GM08714 (cell line): Measurements from ENCODE around the gene TSPAN9.

Experiments
- H3K4me3 ChIP-seq: fragments of 200-500 bp; sonication (Bioruptor generic); 2 replicates; pipeline ENCODE4 v1.5.1; 2014; ENCODE audit warnings: mild to moderate bottlenecking, low read length, inconsistent platforms
- ZNF274 ChIP-seq: IDR thresholded peaks from 2 replicates; pipeline ENCODE4 v1.6.1; 2012; ENCODE audit warnings: mild to moderate bottlenecking, low read depth, low read length

The TSPAN9 gene

GRCh38 chr12:3076730-3077571 lies at the start of gene TSPAN9:
Gene TSPAN9 (plus strand): TSS chr12:3077379. CDS start chr12:3201194, 123,815 bp downstream.
- H3K4me3 ChIP-seq: peak within 1 kb of the TSS; percentile 61; the same call in 1 of the 2 replicates
- no peak for TF ChIP-seq ZNF274

GRCh38 chr12:3028108-3028507 lies 49.1 kb upstream of the TSPAN9 start:
- H3K4me3 ChIP-seq: no peak overlapping the region
- no peak for TF ChIP-seq ZNF274

GRCh38 chr12:3030821-3031429 lies 46.3 kb upstream of the TSPAN9 start:
- no peak overlapping the region for H3K4me3 ChIP-seq
- no peak for TF ChIP-seq ZNF274

GRCh38 chr12:3032161-3032560 lies 45.0 kb upstream of the TSPAN9 start:
- no peak for TF ChIP-seq ZNF274
- H3K4me3 ChIP-seq: no peak overlapping the region

- H3K4me3 ChIP-seq: no peak overlapping the region
- TF ChIP-seq ZNF274: no peak
Observed at GRCh38 chr12:3032770-3033538, 44.2 kb upstream of the TSPAN9 start.

- H3K4me3 ChIP-seq: no peak overlapping the region
- no peak for TF ChIP-seq ZNF274
Observed at GRCh38 chr12:3033539-3033867, 43.7 kb upstream of the TSPAN9 start.

- no peak for TF ChIP-seq ZNF274
- no peak overlapping the region for H3K4me3 ChIP-seq
Observed at GRCh38 chr12:3034067-3034750, 43.0 kb upstream of the TSPAN9 start.

GRCh38 chr12:3035171-3035570 lies 42.0 kb upstream of the TSPAN9 start:
- no peak overlapping the region for H3K4me3 ChIP-seq
- TF ChIP-seq ZNF274: no peak

GRCh38 chr12:3035815-3036702 lies 41.1 kb upstream of the TSPAN9 start:
- TF ChIP-seq ZNF274: no peak
- no peak overlapping the region for H3K4me3 ChIP-seq

GRCh38 chr12:3036901-3037600 lies 40.1 kb upstream of the TSPAN9 start:
- H3K4me3 ChIP-seq: no peak overlapping the region
- no peak for TF ChIP-seq ZNF274

GRCh38 chr12:3038166-3038565 lies 39.0 kb upstream of the TSPAN9 start:
- no peak for TF ChIP-seq ZNF274
- H3K4me3 ChIP-seq: no peak overlapping the region

GRCh38 chr12:3038926-3039510 lies 38.2 kb upstream of the TSPAN9 start:
- TF ChIP-seq ZNF274: no peak
- H3K4me3 ChIP-seq: no peak overlapping the region
